Uterus (tissue), 2 donors: ENCODE measurements around the gene IGSF5.

ENCODE experiments used
- POLR2A ChIP-seq, 2 donors: fragments of 450-650 bp; IDR thresholded peaks; one replicate each; pipeline ENCODE4 v1.6.1; 2016; ENCODE audit warnings: antibody characterized with exemption in 2 of 2, mild to moderate bottlenecking in 1 of 2, moderate library complexity in 1 of 2
- TF ChIP-seq, protein P1 (sequence below), 4 experiments: fragments of 200-600 bp in 2 of 4; fragments of 450-650 bp in 2 of 4; sonication (generic) in 2 of 4; IDR thresholded peaks; one replicate each; pipeline ENCODE4 v1.5.1; 2016 to 2019; ENCODE audit warnings: antibody characterized with exemption in 4 of 4, mild to moderate bottlenecking in 2 of 4, moderate library complexity in 1 of 4

DNA sequence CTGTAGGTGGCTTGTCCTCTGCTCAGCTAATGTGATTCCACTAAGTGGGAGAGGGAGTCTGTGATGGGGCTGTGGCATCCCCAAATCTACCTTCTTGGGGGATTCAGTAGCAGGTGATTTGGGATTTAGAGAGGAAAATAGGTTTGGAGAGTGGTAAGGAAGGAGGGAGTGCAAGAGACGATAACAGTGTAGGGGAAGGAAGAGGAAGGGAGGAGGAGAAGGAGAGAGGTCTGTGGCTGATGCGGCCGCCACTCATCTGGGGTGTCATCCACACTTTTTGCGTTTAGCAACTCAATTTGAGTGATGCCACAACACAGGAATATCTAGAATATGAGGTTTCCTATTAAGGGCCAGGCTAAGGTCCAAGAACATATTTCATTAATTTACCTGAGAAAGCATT lies 98.5 kb downstream of the IGSF5 start:
- TF ChIP-seq, protein P1, sequence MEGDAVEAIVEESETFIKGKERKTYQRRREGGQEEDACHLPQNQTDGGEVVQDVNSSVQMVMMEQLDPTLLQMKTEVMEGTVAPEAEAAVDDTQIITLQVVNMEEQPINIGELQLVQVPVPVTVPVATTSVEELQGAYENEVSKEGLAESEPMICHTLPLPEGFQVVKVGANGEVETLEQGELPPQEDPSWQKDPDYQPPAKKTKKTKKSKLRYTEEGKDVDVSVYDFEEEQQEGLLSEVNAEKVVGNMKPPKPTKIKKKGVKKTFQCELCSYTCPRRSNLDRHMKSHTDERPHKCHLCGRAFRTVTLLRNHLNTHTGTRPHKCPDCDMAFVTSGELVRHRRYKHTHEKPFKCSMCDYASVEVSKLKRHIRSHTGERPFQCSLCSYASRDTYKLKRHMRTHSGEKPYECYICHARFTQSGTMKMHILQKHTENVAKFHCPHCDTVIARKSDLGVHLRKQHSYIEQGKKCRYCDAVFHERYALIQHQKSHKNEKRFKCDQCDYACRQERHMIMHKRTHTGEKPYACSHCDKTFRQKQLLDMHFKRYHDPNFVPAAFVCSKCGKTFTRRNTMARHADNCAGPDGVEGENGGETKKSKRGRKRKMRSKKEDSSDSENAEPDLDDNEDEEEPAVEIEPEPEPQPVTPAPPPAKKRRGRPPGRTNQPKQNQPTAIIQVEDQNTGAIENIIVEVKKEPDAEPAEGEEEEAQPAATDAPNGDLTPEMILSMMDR (IDR thresholded peaks at IDR 0.05) = no peak
- no peak for TF ChIP-seq POLR2A (IDR thresholded peaks at IDR 0.05)
